Heart left ventricle (tissue), 13 donors: ENCODE measurements around the gene MINDY3.

Source experiments
- CTCF ChIP-seq, 12 donors: fragments of 200-600 bp; sonication (generic) in 4 of 12; IDR thresholded peaks; one replicate each; pipeline versions ENCODE4 v1.5.0 to v1.8.0; 2018 to 2022; ENCODE audit warnings: antibody characterized with exemption in 12 of 12, mild to moderate bottlenecking in 5 of 12
- POLR2A ChIP-seq, 2 donors: fragments of 450-650 bp; IDR thresholded peaks; one replicate each; pipeline ENCODE4 v1.6.1; 2017; ENCODE audit warnings: antibody characterized with exemption in 2 of 2, mild to moderate bottlenecking in 2 of 2, moderate library complexity in 2 of 2
- donor health status: ischemic (EF 13 %, LVEDD 7.1; RV severe dilation, severe dysfunction).
- donor health status: DM: no; HTN: yes; CAD: no.
- donor health status: DM: no; HTN: no; CAD: no.
- donor health status: ischemic (EF 25% LVEDD 6.9; RV normal size, moderate dysfunction).
- donor health status: ischemic (EF 25% LVEDD 5.7; RV mildly dilated, moderate dysfunction).
- donor health status: ischemic (EF 35%, LVEDD 5.7; RV mildly dilated, moderate dysfunction).
- donor health status: nonischemic (EF 11% LVEDD 7.7; RV severe dilation, severe dysfunction).
- donor health status: DM: yes; HTN: yes; CAD: no.
- donor health status: PGD.
- donor health status: ischemic (EF 29% LVEDD 5.4; RV normal size, mild dysfunction).
- donor health status: nonischemic (EF 23%, LVEDD 6.1; RV moderate dilation, normal function).

- TF ChIP-seq CTCF (IDR thresholded peaks at IDR 0.05), result peak; percentile 31 to 72 (median 53)
- TF ChIP-seq POLR2A (IDR thresholded peaks at IDR 0.05), result no peak
These were observed 35.8 kb downstream of the MINDY3 start for GRCh38 chr10:15824498-15824897.
